MCF 10A (cell line): ENCODE measurements around the gene ATP5F1C. TPM values are rescaled to one million over a fixed set of nuclear protein-coding genes. Genes with fewer than 3 reads are reported as not detected.

Experiments used
- BruUV-seq: library from RNA; stranded (reverse); fragments of 400-500 nt; replicated peaks from 2 replicates; lab custom pipeline; 2021; lab: Mats Ljungman, UMichigan
- CTCF ChIA-PET: fragments of 300-600 bp; sonication (Branson Sonifier 250); formaldehyde crosslinking; extraction: SDS; loops from one replicate; lab custom pipeline; 2021; ENCODE audit warnings: antibody characterized with exemption, inconsistent platforms; lab: Yijun Ruan, JAX
- POLR2A ChIA-PET: fragments of 300-600, 350-650 bp; sonication (Branson Sonifier 250); formaldehyde crosslinking; extraction: SDS; loops from one replicate; lab custom pipeline; 2020; ENCODE audit warnings: antibody characterized with exemption, inconsistent platforms; lab: Yijun Ruan, JAX
- DNase-seq: peaks from one replicate; pipeline ENCODE4 v3.0.0-alpha.2; 2018; ENCODE audit not compliant: unreplicated experiment
- H3K27ac Mint-ChIP-seq: one replicate; pipeline ENCODE4 v1.8.0; 2022; ENCODE audit warnings: mild to moderate bottlenecking, low read depth, mixed read lengths; ENCODE audit not compliant: unreplicated experiment
- H3K27me3 Mint-ChIP-seq: one replicate; pipeline ENCODE4 v1.8.0; 2022; ENCODE audit warnings: mixed read lengths; ENCODE audit not compliant: insufficient read depth, unreplicated experiment
- H3K36me3 Mint-ChIP-seq: one replicate; pipeline ENCODE4 v1.8.0; 2022; ENCODE audit warnings: mild to moderate bottlenecking, moderate library complexity, mixed read lengths; ENCODE audit not compliant: insufficient read depth, unreplicated experiment
- H3K4me1 Mint-ChIP-seq: one replicate; pipeline ENCODE4 v1.8.0; 2022; ENCODE audit warnings: mixed read lengths; ENCODE audit not compliant: insufficient read depth, unreplicated experiment
- H3K4me3 Mint-ChIP-seq: one replicate; pipeline ENCODE4 v1.8.0; 2022; ENCODE audit warnings: mild to moderate bottlenecking, moderate library complexity, mixed read lengths; ENCODE audit not compliant: unreplicated experiment
- H3K9me3 Mint-ChIP-seq: one replicate; pipeline ENCODE4 v1.8.0; 2022; ENCODE audit warnings: mixed read lengths; ENCODE audit not compliant: unreplicated experiment
- intact Hi-C: fragments of 100-400 bp; cut with micrococcal nuclease; formaldehyde crosslinking; loops from 2 replicates; pipeline ENCODE4 v1.14.1; 2022
- total RNA-seq: library from RNA; stranded (reverse); gene quantifications from 2 replicates; pipeline ENCODE4 v1.2.3, GENCODE V29; 2022
- TF ChIP-seq, protein P1 (sequence below): fragments of 200-600 bp; IDR thresholded peaks from one replicate; pipeline ENCODE4 v1.8.0; 2022; ENCODE audit warnings: antibody characterized with exemption, mild to moderate bottlenecking; ENCODE audit not compliant: unreplicated experiment

Gene ATP5F1C
- total RNA-seq, 1 experiment from 2014 or later = 281 TPM

DNA sequence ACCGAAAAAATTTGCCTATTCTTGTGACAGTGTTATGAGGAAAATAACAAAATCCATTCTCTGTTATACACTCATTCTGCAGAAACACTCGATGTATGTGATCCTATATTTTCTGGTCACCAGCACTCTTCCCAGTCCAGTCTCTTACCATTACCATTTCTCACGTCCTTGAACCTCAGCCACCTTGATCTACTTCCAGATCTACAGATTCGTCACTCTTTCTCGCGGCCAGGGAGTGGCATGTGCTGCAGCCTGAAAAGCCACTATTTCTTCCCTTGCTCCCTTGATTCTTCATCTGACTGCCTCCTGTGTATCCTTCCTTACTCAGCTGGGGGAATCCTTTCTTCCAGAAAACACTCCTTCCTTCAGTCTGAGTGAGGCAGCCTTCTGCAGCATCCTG, 16.2 kb downstream of the ATP5F1C start:
- Mint-ChIP-seq H3K27me3 (no peaks in the 10 kb centered on the region), H3K4me1 (no peaks in the 10 kb centered on the region), H3K36me3 (peaks cover 98% of the 10 kb centered on the region), H3K9me3 (no peaks in the 10 kb centered on the region), H3K27ac (no peak overlapping the region), H3K4me3 (no peak overlapping the region)
- ChIA-PET POLR2A (interaction anchor here (0.8 kb wide), 2 partner anchors 14 to 16 kb away, joined by 3 read pairs; partner anchors contain the start of genes ATP5F1C and TAF3), CTCF (no interaction called here)
- TF ChIP-seq, protein P1, sequence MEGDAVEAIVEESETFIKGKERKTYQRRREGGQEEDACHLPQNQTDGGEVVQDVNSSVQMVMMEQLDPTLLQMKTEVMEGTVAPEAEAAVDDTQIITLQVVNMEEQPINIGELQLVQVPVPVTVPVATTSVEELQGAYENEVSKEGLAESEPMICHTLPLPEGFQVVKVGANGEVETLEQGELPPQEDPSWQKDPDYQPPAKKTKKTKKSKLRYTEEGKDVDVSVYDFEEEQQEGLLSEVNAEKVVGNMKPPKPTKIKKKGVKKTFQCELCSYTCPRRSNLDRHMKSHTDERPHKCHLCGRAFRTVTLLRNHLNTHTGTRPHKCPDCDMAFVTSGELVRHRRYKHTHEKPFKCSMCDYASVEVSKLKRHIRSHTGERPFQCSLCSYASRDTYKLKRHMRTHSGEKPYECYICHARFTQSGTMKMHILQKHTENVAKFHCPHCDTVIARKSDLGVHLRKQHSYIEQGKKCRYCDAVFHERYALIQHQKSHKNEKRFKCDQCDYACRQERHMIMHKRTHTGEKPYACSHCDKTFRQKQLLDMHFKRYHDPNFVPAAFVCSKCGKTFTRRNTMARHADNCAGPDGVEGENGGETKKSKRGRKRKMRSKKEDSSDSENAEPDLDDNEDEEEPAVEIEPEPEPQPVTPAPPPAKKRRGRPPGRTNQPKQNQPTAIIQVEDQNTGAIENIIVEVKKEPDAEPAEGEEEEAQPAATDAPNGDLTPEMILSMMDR = no peak
- intact Hi-C loops = no loop called here
- BruUV-seq = no TSS peak
- DNase-seq = no peak

- intact Hi-C loops = no loop called here
- no peak for DNase-seq
- ChIA-PET CTCF (no interaction called here), POLR2A (interaction anchor here (0.8 to 2.4 kb wide), 2 partner anchors 14 to 17 kb away, joined by 3 to 9 read pairs; partner anchors contain the start of genes ATP5F1C and TAF3)
- TF ChIP-seq, protein P1 = no peak
- Mint-ChIP-seq H3K27ac (no peak overlapping the region), H3K4me3 (no peak overlapping the region), H3K9me3 (no peaks in the 10 kb centered on the region), H3K4me1 (no peaks in the 10 kb centered on the region), H3K36me3 (peaks cover 98% of the 10 kb centered on the region), H3K27me3 (no peaks in the 10 kb centered on the region)
- BruUV-seq = no TSS peak
Measured at GRCh38 chr10:7804741-7805140, 16.8 kb downstream of the ATP5F1C start.

DNA sequence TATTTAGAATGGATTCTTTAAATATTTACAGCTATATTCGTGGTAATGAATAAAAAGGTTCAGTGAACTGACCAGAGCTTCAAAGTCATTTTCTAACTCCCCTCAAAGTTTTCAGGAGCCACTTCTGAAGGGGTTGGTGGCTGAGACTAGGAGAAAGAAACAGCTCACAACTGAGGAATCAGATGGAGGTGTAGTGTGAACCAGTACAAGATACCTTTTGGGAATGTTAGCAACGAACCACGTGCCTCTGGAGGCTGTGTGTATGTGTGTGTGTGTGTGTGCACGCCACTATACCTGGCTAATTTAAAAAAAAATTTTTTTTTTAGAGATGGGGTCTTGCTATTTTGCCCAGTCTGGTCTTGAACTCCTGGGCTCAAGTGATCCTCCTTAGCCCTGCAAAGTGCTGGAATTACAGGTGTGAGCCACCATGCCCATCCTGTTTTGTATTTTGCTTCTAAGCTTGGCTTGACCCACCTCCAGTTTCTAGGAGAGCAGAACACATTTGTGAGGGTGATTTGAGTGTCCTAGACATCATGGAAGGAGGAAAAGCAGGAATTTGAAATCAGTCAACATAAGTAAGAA, 20.8 kb downstream of the ATP5F1C start:
- H3K36me3 Mint-ChIP-seq = peaks cover 69% of the 10 kb centered on the region
- no peak overlapping the region for H3K27ac Mint-ChIP-seq
- no peaks in the 10 kb centered on the region for H3K9me3 Mint-ChIP-seq
- H3K27me3 Mint-ChIP-seq = no peaks in the 10 kb centered on the region
- intact Hi-C loops = no loop called here
- TF ChIP-seq, protein P1 = no peak
- POLR2A ChIA-PET = interaction anchor here (0.8 to 6.5 kb wide), 6 partner anchors 8 to 20 kb away, joined by 3 to 49 read pairs (median 10); partner anchors contain the start of genes ATP5F1C, KIN and TAF3
- CTCF ChIA-PET = interaction anchor here (0.6 to 1.9 kb wide), 3 partner anchors 9 to 1220 kb away, joined by 3 to 7 read pairs (median 3); partner anchors contain the start of gene TAF3
- no peak overlapping the region for H3K4me3 Mint-ChIP-seq
- DNase-seq = no peak
- no peaks in the 10 kb centered on the region for H3K4me1 Mint-ChIP-seq
- BruUV-seq = no TSS peak

DNA sequence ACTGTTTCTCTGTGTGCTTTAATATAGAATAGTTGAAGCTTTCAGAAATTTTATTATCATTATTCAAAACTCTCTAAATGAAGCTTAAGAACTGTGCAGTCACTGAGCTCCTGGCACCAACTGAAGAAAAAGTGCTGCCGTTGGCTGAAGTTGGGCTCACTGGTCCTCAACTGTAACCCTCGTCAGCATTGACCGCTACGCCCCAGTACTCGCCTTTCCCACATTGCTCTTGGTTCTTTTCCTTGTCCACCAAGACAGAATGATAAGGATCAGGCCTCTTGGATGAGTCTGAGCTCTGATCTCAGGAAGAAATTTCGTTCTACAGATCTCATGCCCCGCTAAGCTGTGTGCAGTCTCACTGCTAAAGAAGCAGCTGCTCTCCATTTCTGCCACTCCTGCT, 22.5 kb downstream of the ATP5F1C start:
- TF ChIP-seq, protein P1 = no peak
- H3K4me3 Mint-ChIP-seq = no peak overlapping the region
- no peak for DNase-seq
- H3K27me3 Mint-ChIP-seq = no peaks in the 10 kb centered on the region
- intact Hi-C loops = no loop called here
- no peaks in the 10 kb centered on the region for H3K4me1 Mint-ChIP-seq
- ChIA-PET POLR2A (interaction anchor here (2.7 to 6.5 kb wide), 3 partner anchors 8 to 22 kb away, joined by 12 to 49 read pairs (median 23); partner anchors contain the start of genes ATP5F1C, KIN and TAF3), CTCF (interaction anchor here (0.6 to 1.4 kb wide), 2 partner anchors 9 to 16 kb away, joined by 3 read pairs; no protein-coding TSS in a partner anchor)
- H3K27ac Mint-ChIP-seq = no peak overlapping the region
- no TSS peak for BruUV-seq
- H3K36me3 Mint-ChIP-seq = peaks cover 52% of the 10 kb centered on the region
- no peaks in the 10 kb centered on the region for H3K9me3 Mint-ChIP-seq
